Fibroblast of peridontal ligament (primary cell): Measurements from ENCODE around the gene CARD9.

Experiments
- DNase-seq: peaks from one replicate; pipeline ENCODE4 v3.0.0-alpha.2; 2010; ENCODE audit errors: extremely low read depth

CARD9 gene

DNA sequence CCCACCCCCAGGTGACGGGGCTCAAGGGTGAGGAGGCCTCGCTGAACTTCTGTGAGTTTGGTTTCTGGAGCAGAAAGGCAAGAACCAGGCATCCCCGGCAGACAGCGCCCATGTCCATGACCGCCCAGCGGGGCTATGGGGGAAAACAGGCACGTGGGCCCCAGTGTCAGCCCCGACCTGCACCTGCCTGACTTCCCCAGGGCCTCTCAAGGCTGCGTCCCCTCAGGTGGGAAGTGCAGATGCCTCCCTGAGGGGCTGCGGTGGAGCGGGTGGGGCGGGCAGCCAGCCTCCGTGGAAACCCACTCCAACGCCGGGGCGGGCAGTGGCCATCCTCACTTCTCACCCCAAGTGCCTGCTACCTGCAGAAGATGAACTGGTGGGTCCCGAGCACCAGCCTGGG, 6.9 kb upstream of the CARD9 start:
- no peak for DNase-seq

DNA sequence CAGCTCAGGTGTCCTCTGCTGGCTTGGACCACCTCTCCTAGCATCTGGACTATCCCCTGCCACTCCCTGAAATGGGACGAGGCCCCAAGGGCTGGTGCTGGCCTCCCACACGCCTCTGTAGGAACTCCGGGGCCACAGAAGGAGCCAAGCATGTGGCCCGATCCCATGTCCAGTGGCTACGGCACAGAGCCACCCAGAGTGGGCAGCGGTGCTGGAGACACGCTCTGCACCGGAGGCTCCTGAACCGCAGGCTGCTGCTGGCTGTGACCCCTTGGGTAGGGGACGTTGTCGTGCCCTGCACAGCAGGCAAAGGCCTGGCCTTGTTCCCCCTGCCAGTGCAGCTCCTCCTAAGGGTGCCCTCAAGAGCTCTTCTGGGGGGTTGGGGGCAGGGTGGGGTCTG, 6.4 kb upstream of the CARD9 start:
- no peak for DNase-seq

DNA sequence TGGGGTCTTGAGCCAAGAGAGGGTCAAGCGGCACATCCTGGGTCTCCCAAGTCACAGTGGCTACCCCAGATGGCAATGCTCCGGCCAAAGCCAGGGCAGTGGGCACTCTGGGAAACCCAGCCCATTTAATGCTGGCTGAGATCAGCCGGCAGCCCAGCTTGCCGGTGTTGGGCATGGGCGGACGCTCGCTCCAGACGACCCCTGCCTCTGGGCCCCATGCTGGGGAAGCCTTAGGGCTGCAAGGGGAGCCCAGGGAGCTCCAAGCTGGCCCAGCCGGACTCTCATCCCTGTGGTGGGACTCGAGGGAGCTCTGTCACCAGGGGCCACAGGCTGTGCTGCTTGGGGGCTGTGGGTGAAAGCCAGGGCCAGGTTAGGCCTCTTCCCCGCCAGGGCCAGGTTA, 5.9 kb upstream of the CARD9 start:
- DNase-seq, result no peak

DNA sequence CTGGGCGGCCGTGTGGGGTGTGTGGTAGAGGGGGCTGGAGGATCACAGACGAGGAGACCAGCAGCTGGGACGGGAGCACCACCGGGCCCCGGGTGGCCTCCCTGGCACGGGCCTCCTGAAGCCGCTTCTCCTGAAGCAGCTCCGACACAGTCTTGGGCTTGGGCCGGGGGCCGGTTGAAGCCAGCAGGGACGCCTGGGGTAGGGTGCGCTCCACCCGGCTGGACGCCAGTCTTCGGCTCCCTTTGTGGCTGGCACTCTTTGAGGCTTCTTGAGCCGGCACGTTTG, 5.5 kb upstream of the CARD9 start:
- no peak for DNase-seq

DNA sequence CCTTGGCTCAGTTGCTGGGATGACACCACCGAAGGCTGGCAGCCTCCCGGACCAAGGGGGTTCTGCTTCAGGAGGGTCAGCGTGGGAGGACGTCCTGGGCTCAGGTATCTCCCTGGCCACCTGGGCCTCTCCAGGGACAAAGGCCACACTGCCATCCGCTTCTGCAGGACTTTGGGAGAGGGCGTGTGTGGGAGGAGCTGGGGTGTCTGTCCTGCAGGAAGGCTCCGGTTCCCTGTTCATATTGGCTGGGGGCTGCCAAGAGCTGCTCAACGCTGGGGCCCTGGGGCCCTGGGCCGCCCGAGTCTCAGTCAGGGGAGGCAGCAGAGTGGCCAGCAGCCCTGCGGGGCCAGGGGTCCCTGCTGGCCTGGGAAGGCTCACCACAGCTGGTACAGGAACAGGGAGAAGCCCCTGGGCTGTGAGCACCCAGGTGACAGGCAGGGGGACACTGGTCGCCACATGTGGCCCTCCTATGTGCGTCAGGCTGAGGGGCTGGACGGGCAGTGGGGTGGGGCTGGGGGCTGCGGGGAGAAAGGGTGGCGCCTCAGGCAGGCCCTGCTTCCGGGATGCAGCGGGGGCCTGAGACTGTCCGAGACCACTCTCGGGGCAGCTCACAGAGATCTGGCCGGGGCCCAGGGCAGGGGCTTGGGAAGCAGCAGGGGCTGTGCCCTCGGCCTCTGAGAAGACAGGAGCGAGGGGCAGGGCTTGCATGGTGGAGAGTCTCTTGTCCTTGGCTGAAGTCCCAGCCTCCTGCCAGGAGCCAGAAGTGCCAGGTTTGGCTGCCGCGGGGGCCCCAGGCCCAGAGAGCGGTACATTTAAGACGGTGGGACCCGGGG, 4.9 kb upstream of the CARD9 start:
- DNase-seq, result no peak

DNA sequence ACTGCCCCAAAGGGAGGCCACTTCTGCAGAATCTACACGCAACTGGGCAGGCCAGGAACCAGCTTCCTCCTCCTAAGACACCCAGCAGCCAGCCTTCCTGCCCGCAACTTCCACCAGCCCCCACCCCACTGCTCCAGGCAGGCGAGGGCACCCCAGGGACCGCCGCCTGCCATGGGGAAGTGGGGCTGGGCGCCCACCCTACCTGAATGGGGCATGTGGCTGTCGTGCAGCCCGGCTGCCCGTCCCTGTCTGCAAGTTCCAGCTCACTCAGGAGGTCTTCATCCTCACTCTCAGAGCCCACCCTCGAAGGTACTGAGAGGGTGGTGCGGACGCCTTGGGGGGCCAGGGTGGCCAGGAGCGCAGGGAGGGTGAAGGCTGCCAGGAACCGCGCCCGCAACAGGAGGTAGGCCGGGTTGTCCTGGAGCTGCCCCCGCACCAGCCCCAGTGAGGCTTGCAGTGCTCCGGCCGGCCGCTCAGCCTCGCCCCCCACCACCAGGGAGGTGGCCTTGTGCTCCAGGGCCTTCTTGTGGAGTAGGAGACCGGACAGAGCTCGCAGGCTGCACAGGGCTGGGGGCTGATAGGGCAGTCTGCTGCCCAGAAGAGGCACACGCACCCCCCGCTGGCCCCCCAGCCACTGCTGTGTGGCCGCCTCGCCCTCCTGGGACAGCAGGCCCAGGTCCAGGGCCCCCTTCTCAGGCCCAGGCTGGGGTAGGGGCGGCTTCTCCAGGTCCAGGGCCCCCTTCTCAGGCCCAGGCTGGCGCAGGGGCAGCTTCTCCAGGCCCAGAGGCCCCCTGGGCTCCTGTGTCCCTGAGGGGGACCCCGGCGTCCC, 4.1 kb upstream of the CARD9 start:
- no peak for DNase-seq

DNA sequence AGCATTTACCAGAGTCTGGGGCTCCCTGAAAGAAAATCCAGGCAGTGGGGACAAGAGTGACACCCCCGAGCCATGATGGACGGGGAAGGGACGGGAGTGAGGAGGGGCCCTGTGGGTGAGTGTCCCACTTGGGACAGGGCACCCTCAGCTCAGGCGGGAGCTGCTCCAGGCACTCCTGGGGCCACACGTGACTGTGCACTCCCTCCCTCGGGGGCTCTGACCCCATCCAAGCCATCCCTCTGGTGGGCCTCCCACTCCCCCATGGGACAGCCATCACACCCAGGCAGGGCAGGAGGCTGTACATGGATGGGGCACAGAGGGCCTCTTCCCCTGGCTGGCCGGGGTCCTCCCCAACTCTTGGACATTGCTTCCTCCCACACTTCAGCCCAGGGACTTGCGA, 3.0 kb upstream of the CARD9 start:
- no peak for DNase-seq

DNA sequence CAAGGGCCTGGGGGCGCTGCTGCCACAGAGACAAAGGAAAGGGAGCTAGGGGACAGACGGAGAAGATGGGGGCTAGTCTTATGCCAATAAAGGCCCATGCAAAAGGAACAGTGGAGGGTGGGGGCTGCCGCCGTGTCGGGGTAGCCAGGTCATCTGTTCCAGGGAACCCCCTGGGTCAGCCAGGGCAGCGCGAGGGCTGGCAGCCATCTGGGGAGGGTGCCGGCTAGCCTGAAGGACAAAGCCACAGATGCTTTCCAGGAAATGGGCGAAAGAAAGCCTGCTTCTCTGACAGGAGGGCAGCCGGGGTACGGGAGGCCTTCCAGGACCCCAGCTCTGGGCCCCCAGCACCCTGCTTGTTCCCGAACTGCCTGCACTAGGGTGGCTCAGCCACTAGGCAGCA, 1.6 kb upstream of the CARD9 start:
- no peak for DNase-seq

DNA sequence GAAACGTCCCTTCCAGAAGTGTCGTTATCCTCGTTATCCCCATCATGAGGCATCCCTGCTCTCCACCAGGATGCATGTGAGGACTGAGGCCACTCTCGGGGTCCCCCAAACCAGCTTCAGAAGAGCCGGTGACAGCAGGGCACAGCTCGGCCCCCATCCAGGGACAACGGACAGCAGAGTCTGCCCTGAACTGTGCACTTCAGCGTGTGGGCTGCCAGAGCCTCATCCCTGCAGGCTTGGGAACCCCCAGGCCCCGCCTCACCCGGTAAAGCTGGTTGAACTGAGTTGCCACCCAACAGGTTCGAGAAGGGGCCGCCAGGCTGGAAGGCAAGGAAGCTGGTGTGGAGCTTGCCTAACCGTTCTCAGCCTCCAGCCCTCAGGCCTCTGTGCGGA, 710 bp upstream of the CARD9 start:
- DNase-seq, result no peak

DNA sequence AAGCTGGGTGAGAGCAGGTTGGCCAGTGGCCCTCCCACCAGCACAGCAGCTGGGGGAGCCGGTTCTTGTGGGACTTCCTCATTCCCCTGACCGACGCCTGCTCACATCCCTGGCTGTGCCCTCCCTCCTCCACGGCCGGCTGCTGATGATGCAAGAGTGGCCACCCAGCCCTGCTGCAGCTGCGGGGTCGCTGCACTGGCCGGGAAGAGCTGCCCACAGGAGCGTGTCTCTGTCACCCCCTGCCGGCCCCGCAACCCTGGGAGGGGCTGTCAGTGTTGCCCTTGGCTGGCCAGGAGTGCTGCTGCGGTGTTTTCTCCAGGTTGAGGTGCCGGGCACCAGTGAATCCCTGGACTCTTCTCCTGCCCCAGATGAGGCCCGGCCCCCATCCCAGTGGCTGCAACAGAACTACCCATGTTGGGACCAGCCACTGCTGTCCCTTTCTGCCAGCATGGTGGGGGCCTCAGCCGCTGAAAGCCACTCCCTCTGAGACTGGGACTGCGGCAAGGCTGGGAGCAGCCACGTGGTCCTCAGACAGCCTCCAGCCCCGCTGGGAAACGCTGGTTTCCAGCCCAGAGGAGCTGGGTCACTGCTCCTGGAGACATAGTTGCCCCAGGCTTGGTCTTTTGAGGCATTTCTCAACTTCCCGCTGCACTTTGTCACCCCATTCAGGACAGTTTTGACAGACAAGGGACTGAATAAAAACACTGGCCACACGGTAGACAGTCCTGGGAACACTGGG, 739 bp downstream of the CARD9 start:
- peak; percentile 67 for DNase-seq

DNA sequence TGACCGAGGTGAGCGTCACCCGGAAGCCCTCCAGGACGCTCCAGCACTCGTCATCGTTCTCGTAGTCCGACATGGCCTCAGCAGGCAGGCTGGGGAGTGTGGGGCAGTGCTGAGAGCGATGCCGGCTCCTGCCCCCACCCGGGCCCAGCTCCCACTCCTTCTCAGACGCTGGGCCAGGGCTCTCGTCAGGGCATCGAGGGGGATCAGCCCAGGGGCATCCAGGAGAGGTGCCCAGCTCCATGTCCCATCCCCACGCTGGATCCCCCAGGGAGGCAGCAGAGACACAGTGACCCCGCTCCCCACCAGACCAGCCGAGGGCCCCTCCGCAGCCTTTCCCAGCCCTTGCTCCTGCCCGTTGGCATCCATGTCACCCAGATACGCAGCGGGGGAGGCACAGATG, 1.5 kb downstream of the CARD9 start:
- no peak for DNase-seq

DNA sequence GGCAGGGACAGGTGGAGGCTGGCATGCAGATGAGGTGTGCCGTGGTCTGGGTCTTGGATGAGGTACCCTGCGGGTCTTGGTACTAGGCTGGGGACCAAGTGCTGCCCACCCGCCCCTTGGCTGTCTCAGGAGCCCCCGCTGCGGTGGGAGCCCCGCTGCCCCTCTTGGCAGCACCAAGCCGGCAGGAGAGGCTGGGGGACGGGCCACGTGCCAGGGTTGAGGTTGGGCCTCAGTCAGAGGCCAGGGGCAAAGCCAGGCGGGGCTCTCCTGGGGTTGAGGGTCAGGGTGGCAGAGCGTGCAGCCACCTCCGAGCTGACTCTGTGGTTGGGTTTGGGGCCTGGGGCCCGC, 2.0 kb downstream of the CARD9 start:
- no peak for DNase-seq

DNA sequence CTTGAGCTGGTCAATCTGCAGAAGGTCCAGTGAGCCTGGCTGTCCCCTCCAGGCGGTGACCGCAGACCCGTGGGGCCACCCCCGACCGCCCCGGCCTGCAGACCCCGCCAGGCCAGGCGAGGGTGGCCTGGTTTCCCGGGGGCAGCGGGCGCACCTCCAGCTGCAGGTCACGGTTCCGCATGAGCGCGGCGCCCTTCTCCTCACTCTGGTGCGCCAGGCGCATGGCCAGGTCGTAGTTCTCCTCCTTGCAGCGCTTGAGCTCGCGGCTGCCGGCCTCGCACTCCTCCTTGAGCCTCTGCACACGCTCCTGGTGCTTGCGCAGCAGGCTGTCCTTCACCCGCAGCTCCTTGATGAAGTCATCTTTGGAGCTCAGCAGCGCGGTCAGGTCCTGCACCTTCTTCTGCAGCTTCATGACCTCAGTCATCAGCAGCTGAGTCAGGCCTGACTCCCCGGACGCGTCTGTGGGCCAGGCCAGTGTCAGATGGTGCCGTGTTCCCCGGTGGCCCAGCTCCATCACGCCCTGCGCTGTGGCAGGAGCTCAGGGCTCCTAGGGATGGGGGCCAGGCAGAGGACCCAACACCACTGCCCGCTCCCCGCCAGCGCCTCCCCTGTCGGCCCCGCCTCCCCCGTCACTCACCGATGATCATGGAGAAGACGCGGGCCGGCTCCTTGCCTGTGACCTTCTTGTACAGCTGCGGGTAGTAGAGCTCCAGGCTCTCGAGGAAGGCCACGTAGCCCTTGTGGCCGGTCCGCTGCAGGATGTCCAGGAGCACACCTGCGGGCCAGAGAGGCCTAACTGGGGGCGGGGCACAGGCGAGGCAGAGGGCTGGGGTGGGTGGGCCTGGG, 2.6 kb downstream of the CARD9 start:
- no peak for DNase-seq

DNA sequence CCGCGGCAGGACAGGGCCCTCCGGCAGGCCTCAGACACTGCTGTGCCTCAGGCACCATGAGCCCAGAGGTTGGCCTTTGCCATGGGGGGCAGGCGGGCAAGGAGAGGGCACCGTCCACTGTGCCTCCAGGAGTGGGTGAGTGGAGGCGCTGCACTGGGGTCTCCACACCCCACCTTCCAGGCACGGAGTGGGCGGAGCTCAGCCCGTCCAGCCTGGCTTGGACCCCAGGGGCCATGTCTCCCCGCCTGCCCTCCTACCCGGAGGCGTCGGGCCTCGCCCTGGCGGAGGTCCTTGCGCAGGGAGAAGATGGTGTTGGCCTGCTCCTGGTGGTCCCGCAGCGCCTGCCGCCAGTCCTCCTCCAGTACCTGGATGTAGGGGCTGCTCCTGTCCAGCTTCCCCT, 3.4 kb downstream of the CARD9 start:
- no peak for DNase-seq

DNA sequence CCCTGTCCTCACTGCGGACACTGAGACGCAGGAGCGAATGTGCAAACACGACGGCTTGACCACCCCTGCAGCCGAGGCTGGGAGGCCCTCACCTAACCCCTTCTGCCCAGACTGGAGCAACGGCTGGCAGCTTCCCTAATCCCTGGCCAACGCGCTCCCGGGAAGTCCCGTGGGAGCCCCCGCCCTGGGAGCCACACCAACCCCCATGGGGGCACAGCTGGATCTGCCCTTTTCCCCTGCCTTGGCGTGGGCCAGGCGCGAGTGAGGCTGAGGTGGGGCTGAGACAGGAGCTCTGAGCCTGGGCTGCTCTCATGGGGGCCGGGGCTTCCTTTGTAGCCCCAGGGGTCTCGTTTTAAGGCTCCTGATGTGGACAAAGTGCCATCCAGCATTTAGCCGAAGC, 5.3 kb downstream of the CARD9 start:
- no peak for DNase-seq

DNA sequence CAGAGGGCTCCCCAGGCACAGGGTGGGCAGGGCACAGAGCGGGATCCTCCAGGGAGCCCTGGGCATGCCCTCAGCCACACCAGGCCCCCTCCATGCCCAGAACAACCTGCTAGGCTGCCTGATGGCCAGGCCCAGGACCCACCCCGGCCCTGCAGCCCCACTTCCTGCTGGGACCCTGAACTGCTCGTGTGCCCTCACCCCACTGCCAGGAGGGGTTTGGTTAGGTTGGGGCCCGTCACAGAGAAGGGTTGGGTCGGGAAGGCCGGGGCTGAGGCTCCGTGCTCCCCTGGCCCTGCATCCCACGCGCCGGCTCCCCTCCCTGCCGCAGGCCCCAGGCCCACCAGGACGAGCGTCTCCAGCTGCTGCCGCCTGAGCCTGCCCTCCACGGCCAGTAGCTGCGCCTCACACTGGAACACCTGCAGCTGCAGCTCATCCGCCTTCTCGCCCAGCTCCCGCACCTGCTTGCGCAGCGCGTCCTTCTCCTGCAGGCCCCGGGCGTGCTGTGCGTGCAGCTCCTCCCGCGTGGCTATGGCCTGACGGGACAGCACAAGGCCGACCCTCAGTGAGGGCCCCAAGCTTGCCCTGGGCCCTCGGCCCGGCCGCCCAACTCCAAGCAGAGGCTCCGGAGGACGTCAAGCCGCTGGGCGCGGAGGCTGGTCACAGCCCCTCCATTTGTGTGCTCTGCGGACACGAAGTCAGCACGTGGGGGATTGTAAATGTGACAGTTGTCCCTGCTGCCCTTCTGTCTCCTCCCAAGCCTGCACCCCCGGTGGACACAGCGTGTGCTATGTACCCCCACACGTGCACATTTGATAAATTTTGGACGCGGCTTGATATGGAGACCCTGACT, 5.9 kb downstream of the CARD9 start:
- DNase-seq, result no peak

DNA sequence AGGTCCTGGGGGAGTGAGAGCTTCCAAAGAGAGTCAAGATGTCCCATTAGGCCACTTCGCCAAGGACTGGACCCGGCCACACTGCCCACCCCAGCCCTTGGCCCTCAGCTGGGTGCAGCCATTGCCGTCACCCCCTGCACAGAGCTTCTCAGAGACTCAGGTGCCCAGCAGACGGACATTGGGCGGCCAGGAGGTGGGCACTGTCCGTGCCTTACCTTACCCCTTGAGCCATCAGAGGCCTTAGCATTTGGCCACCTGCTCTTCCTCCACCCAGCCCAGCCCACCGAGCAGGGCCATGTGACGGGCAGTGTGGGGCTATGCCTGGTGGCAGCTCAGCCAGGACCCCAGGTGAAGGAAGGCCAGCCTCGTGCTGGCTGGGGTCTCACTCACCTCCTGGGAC, 6.6 kb downstream of the CARD9 start:
- DNase-seq, result no peak

DNA sequence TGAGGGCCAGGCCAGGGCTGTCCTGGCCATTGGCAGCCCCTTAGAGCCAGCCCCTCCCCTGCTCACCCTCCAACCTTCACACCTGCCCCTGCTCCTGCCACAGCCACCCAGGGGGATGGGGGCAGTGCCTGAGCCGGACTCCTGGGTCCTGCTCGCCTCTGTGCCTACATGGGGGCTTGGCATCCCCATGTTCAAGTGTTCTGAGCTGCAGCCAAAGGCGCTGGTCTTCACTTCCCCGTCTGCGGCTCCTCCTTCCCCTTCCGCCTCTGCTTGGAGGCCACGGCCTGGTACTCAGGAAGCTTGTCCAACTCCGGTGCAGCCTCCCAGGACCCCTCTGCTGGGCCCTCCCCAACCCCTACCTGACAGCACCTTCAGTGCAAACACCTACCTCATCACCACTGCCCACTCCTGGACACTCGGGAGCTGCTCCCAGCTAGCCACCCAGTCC, 7.7 kb downstream of the CARD9 start:
- DNase-seq, result no peak

DNA sequence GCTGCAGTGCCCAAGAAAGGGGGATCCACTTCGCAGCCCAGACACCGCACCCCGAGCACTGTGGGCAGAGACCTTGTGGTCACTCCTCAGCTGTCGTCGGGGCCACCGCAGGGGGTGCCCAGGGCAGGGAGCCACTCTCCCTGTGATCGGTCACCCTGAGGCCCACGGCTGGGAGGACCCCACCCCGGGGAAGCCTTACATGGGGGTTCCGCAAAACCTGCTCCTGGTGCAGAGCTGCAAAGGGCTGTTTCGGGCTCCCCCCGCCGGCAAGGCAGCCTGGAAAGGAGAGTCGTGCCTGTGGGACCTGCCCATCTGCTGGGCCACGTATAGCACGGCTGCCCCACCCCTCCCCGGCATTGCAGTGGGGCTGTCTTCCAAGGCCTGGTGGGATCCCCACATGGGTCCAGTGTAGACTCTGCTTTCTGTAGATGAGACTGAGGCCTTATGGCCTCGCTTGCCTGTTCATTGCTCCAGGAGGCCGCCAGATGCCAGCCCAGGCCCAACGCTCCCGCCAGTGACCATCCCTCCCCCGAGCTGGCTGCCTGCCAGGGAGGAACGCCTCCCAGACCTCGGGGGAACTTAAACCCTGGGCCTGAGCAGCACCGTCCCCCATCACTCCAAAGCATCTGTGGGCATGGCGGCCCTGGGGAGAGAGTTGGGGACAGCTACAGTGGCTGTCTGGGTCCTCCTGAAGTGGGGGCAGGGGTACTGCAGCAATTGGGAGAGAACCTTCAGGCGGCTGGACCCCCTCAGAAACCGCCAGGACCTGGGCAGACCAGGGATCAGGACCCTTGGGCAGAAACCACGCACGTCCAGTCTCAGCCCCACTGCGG, 8.3 kb downstream of the CARD9 start:
- no peak for DNase-seq
